Transverse colon (tissue), 4 donors: ENCODE results near the gene RNF166. TPM values are rescaled to one million over a fixed set of nuclear protein-coding genes. Genes with fewer than 3 reads are reported as not detected.

Experiments used
- DNase-seq: peaks from one replicate; pipeline ENCODE4 v3.0.0-alpha.2; 2019
- H3K27ac ChIP-seq, 4 donors: fragments of 200-600 bp; sonication (generic); 2 replicates each; pipeline ENCODE4 v1.5.1; 2016 to 2018; ENCODE audit warnings: inconsistent platforms in 4 of 4
- H3K27me3 ChIP-seq: fragments of 200-600 bp; sonication (generic); 2 replicates; pipeline ENCODE4 v1.5.1; 2017; ENCODE audit warnings: inconsistent platforms
- H3K36me3 ChIP-seq, 4 donors: fragments of 200-600 bp; sonication (generic); 2 replicates each; pipeline ENCODE4 v1.5.1; 2017 to 2019; ENCODE audit warnings: inconsistent platforms in 4 of 4
- H3K4me1 ChIP-seq, 4 donors: fragments of 200-600 bp; sonication (generic); 2 replicates each; pipeline ENCODE4 v1.5.1; 2017 to 2020; ENCODE audit warnings: inconsistent platforms in 4 of 4
- H3K4me3 ChIP-seq, 4 donors: fragments of 200-600 bp; sonication (generic); 1 replicate in 1 of 4; 2 replicates in 3 of 4; pipeline versions ENCODE4 v1.5.1 to v1.6.1; 2017 to 2019; ENCODE audit warnings: inconsistent platforms in 4 of 4
- H3K9me3 ChIP-seq, 2 donors: fragments of 200-600 bp; sonication (generic); 2 replicates each; pipeline ENCODE4 v1.5.1; 2017 to 2019; ENCODE audit warnings: inconsistent platforms in 2 of 2
- EP300 ChIP-seq: sonication (generic); formaldehyde crosslinking; IDR thresholded peaks from one replicate; pipeline ENCODE4 v1.6.1; 2017; ENCODE audit warnings: antibody characterized with exemption, low read depth
- POLR2A ChIP-seq: fragments of 450-650 bp; IDR thresholded peaks from one replicate; pipeline ENCODE4 v1.6.1; 2016; ENCODE audit warnings: antibody characterized with exemption, mild to moderate bottlenecking, moderate library complexity
- POLR2AphosphoS5 ChIP-seq, 3 donors: sonication (generic); formaldehyde crosslinking; IDR thresholded peaks; one replicate each; pipeline ENCODE4 v1.6.1; 2016; ENCODE audit warnings: antibody characterized with exemption in 3 of 3
- WGBS, 2 donors: methylation state at CpG; one replicate each; pipeline ENCODE4 v1.1.5; 2018; ENCODE audit warnings: low coverage in 1 of 2; 5-methylcytosine and 5-hydroxymethylcytosine counted together
- in situ Hi-C, 4 donors: fragments of 200-750 bp; cut with MboI; loops; one replicate each; pipeline versions ENCODE4 v1.15.0 to v1.15.1; 2017; ENCODE audit warnings: low sequenced_read_pairs in 3 of 4, low pct_ligation_motif_present in 1 of 4, low pct_unique_long_range_greater_than_20kb in 1 of 4
- intact Hi-C: fragments of 100-400 bp; cut with DNase I; formaldehyde crosslinking; loops from one replicate; pipeline ENCODE4 v1.15.1; 2023; ENCODE audit warnings: low total_unique reads
- total RNA-seq, 4 donors: library from RNA; depleted of rRNA; stranded (reverse); fragments of >200 nt; gene quantifications; one replicate each; pipeline ENCODE4 v1.1.0, GENCODE V29; 2016
- TF ChIP-seq, protein P1 (sequence below), 5 experiments: fragments of 200-600 bp in 3 of 5; fragments of 450-650 bp in 2 of 5; sonication (generic) in 3 of 5; IDR thresholded peaks; 1 replicate in 2 of 5; 2 replicates in 3 of 5; pipeline ENCODE4 v1.5.1; 2016 to 2017; ENCODE audit warnings: antibody characterized with exemption in 5 of 5, inconsistent platforms in 3 of 5, mild to moderate bottlenecking in 2 of 5, moderate library complexity in 1 of 5

Gene RNF166
- total RNA-seq, 4 donors from 2014 or later, result 10.3 to 15.3 (median 14.4) TPM

DNA sequence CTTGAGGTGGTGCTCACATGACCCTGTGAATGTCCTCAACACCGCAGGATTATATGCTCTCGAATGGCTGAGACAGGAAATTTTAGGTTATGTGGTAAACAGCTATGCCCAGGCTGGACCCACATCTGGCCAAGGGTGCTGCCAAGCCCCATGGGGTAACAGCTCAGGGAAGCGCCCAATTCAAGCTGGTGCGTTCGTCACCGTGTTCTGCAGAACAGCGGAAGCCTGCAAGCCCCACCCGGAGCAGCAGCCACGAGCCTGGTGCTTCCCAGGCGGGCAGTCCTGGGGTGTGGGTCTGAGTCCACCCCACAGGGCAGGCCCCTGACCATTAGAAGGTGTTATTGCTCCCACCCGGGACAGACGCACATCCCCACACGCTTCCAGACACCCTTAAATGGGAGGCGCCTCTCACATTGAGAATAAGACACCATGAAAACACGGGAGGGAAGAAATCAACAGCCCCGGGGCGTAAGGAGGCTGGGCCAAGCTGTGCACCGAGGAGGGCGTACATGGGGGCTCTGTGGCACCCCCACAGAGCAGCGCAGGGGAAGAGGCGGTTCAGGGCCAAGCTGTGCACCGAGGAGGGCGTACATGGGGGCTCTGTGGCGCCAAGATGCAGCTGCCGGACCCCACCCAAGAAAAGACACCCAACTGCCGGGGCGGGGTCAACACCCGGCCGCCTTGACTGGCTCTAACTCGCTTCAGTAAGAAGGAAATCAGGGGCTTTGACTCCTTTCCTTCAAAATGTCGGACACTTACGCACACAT is 52.4 kb downstream of the RNF166 start:
- 83 to 88% methylated on average over 7 to 28 of the region's 32 CpGs for WGBS, 2 donors
- DNase-seq, result no peak
- no peaks in the 10 kb centered on the region for H3K9me3 ChIP-seq
- TF ChIP-seq EP300, result no peak
- TF ChIP-seq POLR2A, result no peak
- TF ChIP-seq, protein P1, sequence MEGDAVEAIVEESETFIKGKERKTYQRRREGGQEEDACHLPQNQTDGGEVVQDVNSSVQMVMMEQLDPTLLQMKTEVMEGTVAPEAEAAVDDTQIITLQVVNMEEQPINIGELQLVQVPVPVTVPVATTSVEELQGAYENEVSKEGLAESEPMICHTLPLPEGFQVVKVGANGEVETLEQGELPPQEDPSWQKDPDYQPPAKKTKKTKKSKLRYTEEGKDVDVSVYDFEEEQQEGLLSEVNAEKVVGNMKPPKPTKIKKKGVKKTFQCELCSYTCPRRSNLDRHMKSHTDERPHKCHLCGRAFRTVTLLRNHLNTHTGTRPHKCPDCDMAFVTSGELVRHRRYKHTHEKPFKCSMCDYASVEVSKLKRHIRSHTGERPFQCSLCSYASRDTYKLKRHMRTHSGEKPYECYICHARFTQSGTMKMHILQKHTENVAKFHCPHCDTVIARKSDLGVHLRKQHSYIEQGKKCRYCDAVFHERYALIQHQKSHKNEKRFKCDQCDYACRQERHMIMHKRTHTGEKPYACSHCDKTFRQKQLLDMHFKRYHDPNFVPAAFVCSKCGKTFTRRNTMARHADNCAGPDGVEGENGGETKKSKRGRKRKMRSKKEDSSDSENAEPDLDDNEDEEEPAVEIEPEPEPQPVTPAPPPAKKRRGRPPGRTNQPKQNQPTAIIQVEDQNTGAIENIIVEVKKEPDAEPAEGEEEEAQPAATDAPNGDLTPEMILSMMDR (IDR thresholded peaks at IDR 0.05), result no peak
- TF ChIP-seq POLR2AphosphoS5 (IDR thresholded peaks at IDR 0.05), result no peak
- intact Hi-C loops, result no loop called here
- in situ Hi-C loops, result no loop called here
- H3K4me3 ChIP-seq, result no peak overlapping the region
- H3K27me3 ChIP-seq, result no peaks in the 10 kb centered on the region
- H3K27ac ChIP-seq, result no peak overlapping the region
- H3K36me3 ChIP-seq, result peaks cover 0 to 7% (median 0%) of the 10 kb centered on the region in 4 donors
- peaks cover 9 to 24% (median 21%) of the 10 kb centered on the region in 4 donors for H3K4me1 ChIP-seq

- no peak for DNase-seq
- Histone ChIP-seq H3K4me3 (no peak overlapping the region), H3K27me3 (no peaks in the 10 kb centered on the region), H3K27ac (no peak overlapping the region), H3K36me3 (peaks cover 0 to 7% (median 0%) of the 10 kb centered on the region in 4 donors), H3K4me1 (peaks cover 9 to 24% (median 21%) of the 10 kb centered on the region in 4 donors), H3K9me3 (no peaks in the 10 kb centered on the region)
- intact Hi-C loops (no loop called here), in situ Hi-C loops (no loop called here)
- WGBS, 2 donors, result 95 to 100% methylated on average over 3 to 13 of the region's 13 CpGs
- TF ChIP-seq POLR2AphosphoS5 (IDR thresholded peaks at IDR 0.05) (no peak), EP300 (no peak), POLR2A (no peak)
- TF ChIP-seq, protein P1 (IDR thresholded peaks at IDR 0.05), result no peak
These were observed 53.1 kb downstream of the RNF166 start for GRCh38 chr16:88653101-88653500.

DNA sequence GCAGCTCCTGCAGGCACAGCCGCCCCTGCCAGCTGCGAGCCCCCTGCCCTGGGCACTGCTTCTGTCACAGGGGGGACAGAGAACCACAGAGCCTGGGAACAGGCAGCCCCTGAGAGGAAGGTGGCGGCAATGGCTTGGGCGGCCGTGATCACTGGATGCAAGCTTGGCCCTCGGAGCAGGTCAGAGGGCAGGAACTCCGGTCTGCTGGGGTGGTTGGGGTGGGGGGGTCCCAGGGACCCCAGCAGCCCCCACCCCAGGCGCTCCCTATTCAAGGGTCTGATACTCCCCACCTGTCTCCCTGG is 53.5 kb downstream of the RNF166 start:
- H3K27ac ChIP-seq, result no peak overlapping the region
- H3K9me3 ChIP-seq, result no peaks in the 10 kb centered on the region
- peaks cover 9 to 24% (median 21%) of the 10 kb centered on the region in 4 donors for H3K4me1 ChIP-seq
- in situ Hi-C loops, result no loop called here
- WGBS, 2 donors, result 97% methylated on average over 8 of the region's 8 CpGs; no CpG with 5 or more reads in 1 of the 2 donors
- TF ChIP-seq, protein P1 (IDR thresholded peaks at IDR 0.05), result no peak
- TF ChIP-seq EP300, result no peak
- TF ChIP-seq POLR2AphosphoS5 (IDR thresholded peaks at IDR 0.05), result no peak
- no peak for TF ChIP-seq POLR2A
- intact Hi-C loops, result no loop called here
- no peaks in the 10 kb centered on the region for H3K27me3 ChIP-seq
- H3K36me3 ChIP-seq, result peaks cover 0 to 7% (median 0%) of the 10 kb centered on the region in 4 donors
- H3K4me3 ChIP-seq, result no peak overlapping the region
- DNase-seq, result no peak

GRCh38 chr16:88651989-88652761 is 54.0 kb downstream of the RNF166 start:
- in situ Hi-C loops, result no loop called here
- Histone ChIP-seq H3K27ac (peak overlapping the region; percentile 85 to 89 (median 88)), H3K4me1 (peaks cover 9 to 24% (median 21%) of the 10 kb centered on the region in 4 donors), H3K36me3 (peaks cover 0 to 7% (median 0%) of the 10 kb centered on the region in 4 donors), H3K9me3 (no peaks in the 10 kb centered on the region), H3K27me3 (no peaks in the 10 kb centered on the region), H3K4me3 (no peak overlapping the region)
- intact Hi-C loops, result no loop called here
- DNase-seq, result no peak
- TF ChIP-seq POLR2A (no peak), EP300 (no peak), POLR2AphosphoS5 (IDR thresholded peaks at IDR 0.05) (no peak)
- TF ChIP-seq, protein P1 (IDR thresholded peaks at IDR 0.05), result no peak
- whole genome bisulfite sequencing, 2 donors, result 89% methylated on average over 23 of the region's 29 CpGs; no CpG with 5 or more reads in 1 of the 2 donors
